Body of pancreas (tissue), 4 donors: ENCODE data around the gene FGF14. TPM values are rescaled to one million over a fixed set of nuclear protein-coding genes. Genes with fewer than 3 reads are reported as not detected.

Source experiments
- ATAC-seq: fragments of 150-250 bp; one replicate; pipeline ENCODE4 v1.9.1; 2016
- DNase-seq, 4 donors: peaks; one replicate each; pipeline ENCODE4 v3.0.0-alpha.2; 2019
- H3K27ac ChIP-seq, 4 donors: fragments of 200-600 bp; sonication (generic); 1 replicate in 3 of 4; 2 replicates in 1 of 4; pipeline versions ENCODE4 v1.5.1 to v1.6.1; 2016 to 2019; ENCODE audit warnings: mild to moderate bottlenecking in 1 of 4, mixed read lengths in 1 of 4, moderate library complexity in 1 of 4
- H3K27me3 ChIP-seq, 2 donors: fragments of 200-600 bp; sonication (generic); one replicate each; pipeline ENCODE4 v1.6.0; 2016; ENCODE audit warnings: mild to moderate bottlenecking in 1 of 2
- H3K36me3 ChIP-seq, 2 donors: fragments of 200-600 bp; sonication (generic); replicated peaks in 1 of 2; 2 replicates each; pipeline ENCODE4 v1.5.1; 2016; ENCODE audit warnings: low read depth in 2 of 2; ENCODE audit not compliant: insufficient read depth in 1 of 2
- H3K4me1 ChIP-seq: fragments of 200-600 bp; sonication (generic); one replicate; pipeline ENCODE4 v1.6.0; 2016
- H3K4me3 ChIP-seq, 2 donors: fragments of 200-600 bp; sonication (generic); 1 replicate in 1 of 2; 2 replicates in 1 of 2; pipeline ENCODE4 v1.5.1; 2016 to 2019
- H3K9me3 ChIP-seq, 3 donors: fragments of 200-600 bp; sonication (generic); 1 replicate in 2 of 3; 2 replicates in 1 of 3; pipeline ENCODE4 v1.5.1; 2016
- POLR2A ChIP-seq, 3 donors: fragments of 450-650 bp; IDR thresholded peaks; one replicate each; pipeline ENCODE4 v1.6.1; 2016; ENCODE audit warnings: antibody characterized with exemption in 3 of 3, mild to moderate bottlenecking in 2 of 3
- WGBS, 2 donors: methylation state at CpG; one replicate each; pipeline ENCODE4 v1.1.5; 2017; 5-methylcytosine and 5-hydroxymethylcytosine counted together
- intact Hi-C: fragments of 100-400 bp; cut with DNase I; formaldehyde crosslinking; loops from one replicate; pipeline ENCODE4 v1.15.1; 2023
- total RNA-seq, 2 donors: library from RNA; depleted of rRNA; stranded (reverse); fragments of >200 nt; gene quantifications; one replicate each; pipeline ENCODE4 v1.1.0, GENCODE V29; 2016
- TF ChIP-seq, protein P1 (sequence below), 7 experiments: fragments of 450-650 bp in 4 of 7; fragments of 200-600 bp in 3 of 7; sonication (generic) in 3 of 7; IDR thresholded peaks; one replicate each; pipeline ENCODE4 v1.5.1; 2016 to 2019; ENCODE audit warnings: antibody characterized with exemption in 7 of 7

Gene FGF14
- total RNA-seq, 2 donors from 2014 or later: under 0.01 to 0.52 TPM

DNA sequence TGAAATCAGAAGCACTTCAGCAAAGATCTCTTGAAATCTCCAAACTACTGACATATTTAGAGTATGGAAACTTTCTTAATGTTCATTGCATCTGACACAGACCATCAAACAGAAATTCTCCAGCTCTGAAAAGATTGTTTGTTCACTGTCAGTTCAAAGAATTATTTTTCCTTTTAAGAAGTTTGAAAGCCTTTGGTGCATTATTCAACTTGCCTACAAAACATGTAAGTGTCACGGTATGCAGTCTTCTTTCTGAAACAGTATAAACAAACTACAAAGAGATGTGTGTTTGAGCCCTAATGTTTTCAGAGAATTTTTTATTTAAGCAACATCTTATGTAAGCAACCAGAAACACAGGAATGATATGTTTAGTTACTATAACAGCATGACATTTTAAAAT is 125.4 kb downstream of the FGF14 start:
- Histone ChIP-seq H3K27ac (no peak overlapping the region), H3K4me1 (no peaks in the 10 kb centered on the region), H3K27me3 (no peaks in the 10 kb centered on the region), H3K4me3 (no peak overlapping the region), H3K9me3 (no peaks in the 10 kb centered on the region), H3K36me3 (no peaks in the 10 kb centered on the region)
- no peak for DNase-seq
- WGBS, 2 donors: 59 to 65% methylated on average over 1 of the region's 1 CpG
- TF ChIP-seq POLR2A (IDR thresholded peaks at IDR 0.05): no peak
- TF ChIP-seq, protein P1, sequence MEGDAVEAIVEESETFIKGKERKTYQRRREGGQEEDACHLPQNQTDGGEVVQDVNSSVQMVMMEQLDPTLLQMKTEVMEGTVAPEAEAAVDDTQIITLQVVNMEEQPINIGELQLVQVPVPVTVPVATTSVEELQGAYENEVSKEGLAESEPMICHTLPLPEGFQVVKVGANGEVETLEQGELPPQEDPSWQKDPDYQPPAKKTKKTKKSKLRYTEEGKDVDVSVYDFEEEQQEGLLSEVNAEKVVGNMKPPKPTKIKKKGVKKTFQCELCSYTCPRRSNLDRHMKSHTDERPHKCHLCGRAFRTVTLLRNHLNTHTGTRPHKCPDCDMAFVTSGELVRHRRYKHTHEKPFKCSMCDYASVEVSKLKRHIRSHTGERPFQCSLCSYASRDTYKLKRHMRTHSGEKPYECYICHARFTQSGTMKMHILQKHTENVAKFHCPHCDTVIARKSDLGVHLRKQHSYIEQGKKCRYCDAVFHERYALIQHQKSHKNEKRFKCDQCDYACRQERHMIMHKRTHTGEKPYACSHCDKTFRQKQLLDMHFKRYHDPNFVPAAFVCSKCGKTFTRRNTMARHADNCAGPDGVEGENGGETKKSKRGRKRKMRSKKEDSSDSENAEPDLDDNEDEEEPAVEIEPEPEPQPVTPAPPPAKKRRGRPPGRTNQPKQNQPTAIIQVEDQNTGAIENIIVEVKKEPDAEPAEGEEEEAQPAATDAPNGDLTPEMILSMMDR (IDR thresholded peaks at IDR 0.05): no peak
- ATAC-seq: no peak
- intact Hi-C loops: no loop called here

DNA sequence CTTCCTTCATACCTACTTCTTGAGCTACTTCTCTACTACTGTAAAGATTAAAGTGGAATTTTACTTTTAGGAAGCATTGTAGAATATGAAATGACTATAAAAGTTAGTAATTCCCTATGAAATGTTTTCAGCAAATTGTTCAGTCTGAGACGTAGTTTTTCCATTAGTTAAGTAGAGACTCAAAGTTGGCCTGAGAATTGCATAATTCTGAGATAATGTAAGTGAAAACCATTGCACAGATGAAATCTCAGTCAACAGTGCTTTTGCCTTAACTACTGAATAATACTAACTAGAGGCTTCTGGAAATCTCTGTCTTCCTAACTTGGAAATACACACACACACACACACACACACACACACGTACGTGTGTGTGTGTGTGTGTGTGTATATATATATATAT is 125.9 kb downstream of the FGF14 start:
- Histone ChIP-seq H3K4me3 (no peak overlapping the region), H3K9me3 (no peaks in the 10 kb centered on the region), H3K27me3 (no peaks in the 10 kb centered on the region), H3K4me1 (no peaks in the 10 kb centered on the region), H3K27ac (no peak overlapping the region), H3K36me3 (no peaks in the 10 kb centered on the region)
- TF ChIP-seq, protein P1 (IDR thresholded peaks at IDR 0.05): no peak
- TF ChIP-seq POLR2A (IDR thresholded peaks at IDR 0.05): no peak
- 32% methylated on average over 3 of the region's 3 CpGs for WGBS, 2 donors
- intact Hi-C loops: no loop called here
- no peak for DNase-seq
- ATAC-seq: no peak

GRCh38 chr13:102273111-102273510 is 128.7 kb downstream of the FGF14 start:
- H3K27me3 ChIP-seq: no peaks in the 10 kb centered on the region
- TF ChIP-seq POLR2A (IDR thresholded peaks at IDR 0.05): no peak
- TF ChIP-seq, protein P1 (IDR thresholded peaks at IDR 0.05): no peak
- no peak overlapping the region for H3K4me3 ChIP-seq
- ATAC-seq (no peak), DNase-seq (no peak)
- no peaks in the 10 kb centered on the region for H3K9me3 ChIP-seq
- intact Hi-C loops: no loop called here
- H3K27ac ChIP-seq: no peak overlapping the region
- 68 to 75% methylated on average over 7 of the region's 7 CpGs for WGBS, 2 donors
- H3K36me3 ChIP-seq: no peaks in the 10 kb centered on the region
- no peaks in the 10 kb centered on the region for H3K4me1 ChIP-seq

- H3K4me3 ChIP-seq: no peak overlapping the region
- WGBS, 2 donors: 52 to 65% methylated on average over 1 of the region's 1 CpG
- H3K36me3 ChIP-seq: no peaks in the 10 kb centered on the region
- no peaks in the 10 kb centered on the region for H3K27me3 ChIP-seq
- no peak overlapping the region for H3K27ac ChIP-seq
- intact Hi-C loops: no loop called here
- no peak for ATAC-seq
- DNase-seq: no peak
- TF ChIP-seq, protein P1 (IDR thresholded peaks at IDR 0.05): no peak
- TF ChIP-seq POLR2A (IDR thresholded peaks at IDR 0.05): no peak
- no peaks in the 10 kb centered on the region for H3K4me1 ChIP-seq
- H3K9me3 ChIP-seq: no peaks in the 10 kb centered on the region
These were observed 134.7 kb downstream of the FGF14 start for GRCh38 chr13:102267191-102267590.

DNA sequence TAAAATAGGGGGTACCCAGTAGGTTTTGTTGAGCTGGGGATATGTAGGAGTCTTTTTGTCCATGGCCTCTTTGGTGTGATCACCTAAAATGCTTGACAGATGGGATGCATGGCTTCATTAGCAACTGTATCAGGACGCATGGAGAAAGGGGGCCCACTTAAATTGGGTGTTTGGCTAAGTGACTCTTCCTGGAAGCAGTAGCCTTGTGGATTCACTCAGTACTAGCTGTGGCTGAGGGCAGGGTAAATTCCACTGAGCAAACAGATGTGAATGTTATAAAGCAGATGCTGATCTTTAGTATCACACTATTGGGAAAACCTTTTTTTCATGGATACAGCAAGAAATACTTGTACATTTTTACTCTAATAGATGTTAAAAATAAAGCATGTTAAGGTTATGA is 140.0 kb downstream of the FGF14 start:
- H3K4me1 ChIP-seq: no peaks in the 10 kb centered on the region
- no peaks in the 10 kb centered on the region for H3K36me3 ChIP-seq
- H3K4me3 ChIP-seq: no peak overlapping the region
- no peak for ATAC-seq
- peaks cover 0 to 4% (median 0%) of the 10 kb centered on the region in 3 donors for H3K9me3 ChIP-seq
- DNase-seq: no peak
- no peaks in the 10 kb centered on the region for H3K27me3 ChIP-seq
- intact Hi-C loops: no loop called here
- WGBS, 2 donors: 39 to 43% methylated on average over 1 of the region's 1 CpG
- TF ChIP-seq, protein P1 (IDR thresholded peaks at IDR 0.05): no peak
- no peak for TF ChIP-seq POLR2A (IDR thresholded peaks at IDR 0.05)
- H3K27ac ChIP-seq: no peak overlapping the region
